KBM-7 (cell line): ENCODE results near the gene RAP1GAP.
A peak's percentile ranks its signal among the peaks of the same experiment; 100 is the strongest.

Source experiments
- DNase-seq: peaks from one replicate; pipeline ENCODE4 v3.0.0-alpha.2; 2015
- in situ Hi-C: fragments of 300-500 bp; cut with MboI; formaldehyde crosslinking; loops from 2 replicates; pipeline ENCODE4 v1.14.3; 2020; ENCODE audit warnings: low sequenced_read_pairs, low pct_unique_long_range_greater_than_20kb, mixed read lengths

Gene RAP1GAP

GRCh38 chr1:21664806-21665588 lies 4.2 kb downstream of the RAP1GAP start:
- in situ Hi-C loops = no loop called here

GRCh38 chr1:21663951-21664805 lies 5.0 kb downstream of the RAP1GAP start:
- in situ Hi-C loops = no loop called here

More at GRCh38 chr1:21664806-21665588, 4.2 kb downstream of the RAP1GAP start:
- no peak for DNase-seq

GRCh38 chr1:21663248-21663950 lies 5.8 kb downstream of the RAP1GAP start:
- in situ Hi-C loops = no loop called here
- no peak for DNase-seq

More at GRCh38 chr1:21663951-21664805, 5.0 kb downstream of the RAP1GAP start:
- DNase-seq = peak; percentile 47

GRCh38 chr1:21662426-21663247 lies 6.5 kb downstream of the RAP1GAP start:
- in situ Hi-C loops = no loop called here

GRCh38 chr1:21661886-21662285 lies 7.3 kb downstream of the RAP1GAP start:
- in situ Hi-C loops = no loop called here
- DNase-seq = no peak

More at GRCh38 chr1:21662426-21663247, 6.5 kb downstream of the RAP1GAP start:
- DNase-seq = no peak

- in situ Hi-C loops = no loop called here
- DNase-seq = no peak
Observed at GRCh38 chr1:21659924-21660326, 9.2 kb downstream of the RAP1GAP start.

GRCh38 chr1:21659099-21659923 lies 9.8 kb downstream of the RAP1GAP start:
- in situ Hi-C loops = no loop called here
- DNase-seq = peak; percentile 92

- in situ Hi-C loops = no loop called here
- DNase-seq = no peak
Observed at GRCh38 chr1:21657456-21658190, 11.5 kb downstream of the RAP1GAP start.

GRCh38 chr1:21655748-21656147 lies 13.4 kb downstream of the RAP1GAP start:
- in situ Hi-C loops = no loop called here
- no peak for DNase-seq

- in situ Hi-C loops = no loop called here
- no peak for DNase-seq
Observed at GRCh38 chr1:21655259-21655658, 13.9 kb downstream of the RAP1GAP start.

- no peak for DNase-seq
- in situ Hi-C loops = no loop called here
Observed at GRCh38 chr1:21654209-21654608, 14.9 kb downstream of the RAP1GAP start.

GRCh38 chr1:21653744-21654100 lies 15.4 kb downstream of the RAP1GAP start:
- DNase-seq = no peak
- in situ Hi-C loops = no loop called here

GRCh38 chr1:21652937-21653743 lies 16.0 kb downstream of the RAP1GAP start:
- in situ Hi-C loops = no loop called here
- DNase-seq = no peak

- no peak for DNase-seq
- in situ Hi-C loops = no loop called here
Observed at GRCh38 chr1:21652101-21652936, 16.8 kb downstream of the RAP1GAP start.

- in situ Hi-C loops = no loop called here
- no peak for DNase-seq
Observed at GRCh38 chr1:21651214-21652042, 17.7 kb downstream of the RAP1GAP start.
